PC-3 (cell line): ENCODE results near the gene SLC25A29.

ENCODE experiments used
- EZH2 ChIP-seq: fragments of 300-600 bp; sonication (generic); IDR thresholded peaks from one replicate; pipeline ENCODE4 v1.6.1; 2017; ENCODE audit warnings: antibody characterized with exemption, mild to moderate bottlenecking, low read length; ENCODE audit not compliant: unreplicated experiment
- TF ChIP-seq, protein P1 (sequence below): fragments of 300-600 bp; sonication (generic); conservative IDR thresholded peaks from 2 replicates; pipeline ENCODE4 v1.5.1; 2017; ENCODE audit warnings: antibody characterized with exemption, low read depth, mild to moderate bottlenecking, low read length

DNA sequence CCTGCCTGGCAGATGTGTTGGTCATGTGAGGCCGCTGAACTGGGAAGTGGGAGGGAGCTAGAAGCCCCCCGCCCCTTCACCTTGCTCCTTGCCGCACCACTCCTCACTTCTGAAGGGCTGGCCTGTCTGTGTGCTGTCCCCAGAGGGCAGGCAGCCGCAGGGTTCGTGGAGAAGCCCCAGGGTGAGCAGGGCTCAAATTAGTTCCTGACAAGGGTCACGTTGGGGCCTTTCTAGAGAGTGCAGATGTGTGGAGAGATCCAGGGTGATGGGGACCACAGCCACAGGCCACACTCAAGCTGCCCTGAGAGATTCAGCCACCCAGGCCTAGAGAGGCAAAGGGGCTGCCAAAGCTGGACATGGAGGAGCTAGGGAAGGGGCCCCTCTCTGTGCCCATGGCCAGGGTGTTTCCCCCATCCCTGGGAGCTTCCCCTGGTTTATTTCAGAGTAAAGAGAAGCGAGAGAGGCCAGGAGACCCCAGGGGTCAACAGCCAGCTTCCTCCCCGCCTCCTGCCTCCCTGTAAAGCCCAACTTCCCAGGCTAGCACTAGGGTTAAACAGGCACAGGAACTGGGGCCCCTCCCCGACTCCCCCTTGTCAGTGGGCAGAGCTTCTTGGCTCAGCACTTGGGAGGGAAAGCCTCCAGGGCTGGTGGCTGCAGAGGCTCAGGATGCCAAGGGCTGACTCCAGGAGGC lies 16.2 kb downstream of the SLC25A29 start:
- TF ChIP-seq, protein P1, sequence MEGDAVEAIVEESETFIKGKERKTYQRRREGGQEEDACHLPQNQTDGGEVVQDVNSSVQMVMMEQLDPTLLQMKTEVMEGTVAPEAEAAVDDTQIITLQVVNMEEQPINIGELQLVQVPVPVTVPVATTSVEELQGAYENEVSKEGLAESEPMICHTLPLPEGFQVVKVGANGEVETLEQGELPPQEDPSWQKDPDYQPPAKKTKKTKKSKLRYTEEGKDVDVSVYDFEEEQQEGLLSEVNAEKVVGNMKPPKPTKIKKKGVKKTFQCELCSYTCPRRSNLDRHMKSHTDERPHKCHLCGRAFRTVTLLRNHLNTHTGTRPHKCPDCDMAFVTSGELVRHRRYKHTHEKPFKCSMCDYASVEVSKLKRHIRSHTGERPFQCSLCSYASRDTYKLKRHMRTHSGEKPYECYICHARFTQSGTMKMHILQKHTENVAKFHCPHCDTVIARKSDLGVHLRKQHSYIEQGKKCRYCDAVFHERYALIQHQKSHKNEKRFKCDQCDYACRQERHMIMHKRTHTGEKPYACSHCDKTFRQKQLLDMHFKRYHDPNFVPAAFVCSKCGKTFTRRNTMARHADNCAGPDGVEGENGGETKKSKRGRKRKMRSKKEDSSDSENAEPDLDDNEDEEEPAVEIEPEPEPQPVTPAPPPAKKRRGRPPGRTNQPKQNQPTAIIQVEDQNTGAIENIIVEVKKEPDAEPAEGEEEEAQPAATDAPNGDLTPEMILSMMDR, result no peak
- no peak for TF ChIP-seq EZH2
